MM.1S (cell line): ENCODE measurements around the gene MEGF10.

Experiments
- EZH2 ChIP-seq: fragments of 300-600 bp; sonication (generic); optimal IDR thresholded peaks from 2 replicates; pipeline ENCODE3; 2017; ENCODE audit warnings: low read depth, mild to moderate bottlenecking, antibody characterized with exemption, low read length, mixed read lengths
- EZH2phosphoT487 ChIP-seq: fragments of 300-600 bp; sonication (generic); IDR thresholded peaks from 2 replicates; pipeline ENCODE4 v1.6.1; 2018; ENCODE audit warnings: antibody characterized with exemption, low read length
- TF ChIP-seq, protein P1 (sequence below): fragments of 300-600 bp; sonication (generic); IDR thresholded peaks from 2 replicates; pipeline ENCODE4 v1.5.1; 2016; ENCODE audit warnings: antibody characterized with exemption, low read length, mixed read lengths

DNA sequence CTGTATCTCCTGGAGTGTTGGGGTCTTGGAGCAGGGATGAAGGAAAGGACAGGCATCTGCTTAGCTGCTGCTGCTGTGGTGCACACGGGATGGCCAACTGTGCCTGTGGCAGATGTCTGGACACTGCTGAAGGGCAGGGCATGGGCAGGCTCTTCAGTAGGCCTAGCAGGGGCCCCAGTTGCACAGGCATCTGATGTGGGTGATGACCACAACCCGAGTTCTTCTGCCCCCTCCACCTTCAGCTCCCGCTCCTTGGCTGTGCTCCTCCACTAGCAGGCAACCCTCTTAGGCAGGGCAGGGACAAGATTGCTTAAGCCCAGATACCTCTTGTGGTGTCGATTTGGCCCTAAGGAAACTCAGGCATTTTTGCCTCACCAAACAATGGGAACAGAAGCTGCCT lies 9.0 kb upstream of the MEGF10 start:
- TF ChIP-seq, protein P1, sequence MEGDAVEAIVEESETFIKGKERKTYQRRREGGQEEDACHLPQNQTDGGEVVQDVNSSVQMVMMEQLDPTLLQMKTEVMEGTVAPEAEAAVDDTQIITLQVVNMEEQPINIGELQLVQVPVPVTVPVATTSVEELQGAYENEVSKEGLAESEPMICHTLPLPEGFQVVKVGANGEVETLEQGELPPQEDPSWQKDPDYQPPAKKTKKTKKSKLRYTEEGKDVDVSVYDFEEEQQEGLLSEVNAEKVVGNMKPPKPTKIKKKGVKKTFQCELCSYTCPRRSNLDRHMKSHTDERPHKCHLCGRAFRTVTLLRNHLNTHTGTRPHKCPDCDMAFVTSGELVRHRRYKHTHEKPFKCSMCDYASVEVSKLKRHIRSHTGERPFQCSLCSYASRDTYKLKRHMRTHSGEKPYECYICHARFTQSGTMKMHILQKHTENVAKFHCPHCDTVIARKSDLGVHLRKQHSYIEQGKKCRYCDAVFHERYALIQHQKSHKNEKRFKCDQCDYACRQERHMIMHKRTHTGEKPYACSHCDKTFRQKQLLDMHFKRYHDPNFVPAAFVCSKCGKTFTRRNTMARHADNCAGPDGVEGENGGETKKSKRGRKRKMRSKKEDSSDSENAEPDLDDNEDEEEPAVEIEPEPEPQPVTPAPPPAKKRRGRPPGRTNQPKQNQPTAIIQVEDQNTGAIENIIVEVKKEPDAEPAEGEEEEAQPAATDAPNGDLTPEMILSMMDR = no peak
- TF ChIP-seq EZH2 (no peak), EZH2phosphoT487 (no peak)
